GOT3 (cell line): ENCODE data around the gene PRDX3.

Experiments used
- DNase-seq: peaks from one replicate; lab custom pipeline; 2025; ENCODE audit warnings: mixed read lengths; lab: John Stamatoyannopoulos, UW

PRDX3 gene

DNA sequence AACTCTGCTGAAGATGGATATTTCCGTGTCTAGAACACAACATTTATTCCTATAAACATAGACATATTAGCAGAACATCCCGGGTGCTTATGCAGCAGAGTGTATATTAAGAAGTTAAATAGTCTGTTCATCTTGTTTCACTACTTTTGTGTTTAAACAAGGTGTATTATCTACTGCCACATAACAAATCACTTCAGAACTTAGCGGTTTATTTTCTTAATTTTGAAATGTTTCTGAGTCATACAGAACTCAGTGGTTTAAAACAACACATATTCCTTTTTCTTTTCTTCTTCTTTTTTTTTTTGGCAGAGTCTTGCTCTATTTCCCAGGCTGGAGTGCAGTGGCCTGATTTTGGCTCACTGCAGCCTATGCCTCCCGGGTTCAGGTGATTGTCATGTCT, 48.9 kb downstream of the PRDX3 start:
- no peak for DNase-seq

DNA sequence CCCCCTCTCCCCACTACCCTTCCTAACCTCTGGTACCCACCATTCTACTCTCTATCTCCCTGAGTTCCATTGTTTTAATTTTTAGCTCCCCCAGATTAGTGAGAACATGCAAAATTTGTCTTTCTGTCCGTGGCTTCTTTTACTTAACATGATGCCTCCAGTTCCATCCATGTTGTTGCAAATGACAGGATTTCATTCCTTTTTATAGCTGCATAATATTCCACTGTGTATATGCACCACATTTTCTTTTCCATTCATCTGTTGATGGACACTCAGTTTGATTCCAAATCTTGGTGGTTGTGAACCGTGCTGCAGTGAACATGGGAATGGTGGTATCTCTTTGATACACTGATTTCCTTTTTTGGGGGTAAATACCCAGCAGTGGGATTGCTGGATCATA, 52.7 kb downstream of the PRDX3 start:
- DNase-seq, result no peak

GRCh38 chr10:119120875-119121274, 57.7 kb downstream of the PRDX3 start:
- no peak for DNase-seq

DNA sequence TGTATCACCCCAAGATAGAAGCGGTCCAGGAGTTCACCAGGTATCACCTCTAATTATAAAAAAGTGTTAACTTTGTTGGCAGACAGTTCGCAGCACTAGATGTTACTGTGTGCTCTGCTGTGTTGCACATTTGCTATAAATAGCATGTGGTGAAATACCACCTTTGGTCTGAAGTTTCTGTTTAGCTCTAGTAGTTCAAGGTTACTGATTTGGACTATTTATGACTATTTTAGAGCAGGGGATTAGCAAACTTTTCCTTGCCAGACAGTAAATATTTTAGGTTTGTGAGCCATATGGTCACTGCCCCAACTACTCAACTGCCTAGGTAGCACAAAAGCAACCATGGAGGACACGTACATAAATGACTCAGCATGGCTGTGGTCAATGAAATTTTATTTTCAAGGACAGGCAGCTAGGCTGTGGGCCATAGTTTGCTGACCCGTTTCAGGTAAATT, 58.2 kb downstream of the PRDX3 start:
- DNase-seq, result no peak

DNA sequence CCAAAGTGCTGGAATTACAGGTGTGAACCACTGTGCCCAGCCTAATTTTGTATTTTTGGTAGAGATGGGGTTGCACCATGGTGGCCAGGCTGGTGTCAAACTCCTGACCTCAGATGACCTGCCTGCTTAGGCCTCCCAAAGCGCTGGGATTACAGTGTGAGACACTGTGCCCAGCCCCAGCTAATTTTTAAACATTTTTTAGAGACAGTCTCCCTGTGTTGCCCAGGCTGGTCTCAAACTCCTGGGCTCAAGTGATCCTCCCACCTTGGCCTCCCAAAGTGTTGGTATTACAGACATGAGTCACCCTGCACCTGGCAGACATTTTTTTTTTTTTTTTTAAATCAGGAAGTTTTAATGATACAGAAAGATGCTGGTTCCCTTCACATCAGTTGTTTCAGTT, 59.2 kb downstream of the PRDX3 start:
- DNase-seq, result no peak

DNA sequence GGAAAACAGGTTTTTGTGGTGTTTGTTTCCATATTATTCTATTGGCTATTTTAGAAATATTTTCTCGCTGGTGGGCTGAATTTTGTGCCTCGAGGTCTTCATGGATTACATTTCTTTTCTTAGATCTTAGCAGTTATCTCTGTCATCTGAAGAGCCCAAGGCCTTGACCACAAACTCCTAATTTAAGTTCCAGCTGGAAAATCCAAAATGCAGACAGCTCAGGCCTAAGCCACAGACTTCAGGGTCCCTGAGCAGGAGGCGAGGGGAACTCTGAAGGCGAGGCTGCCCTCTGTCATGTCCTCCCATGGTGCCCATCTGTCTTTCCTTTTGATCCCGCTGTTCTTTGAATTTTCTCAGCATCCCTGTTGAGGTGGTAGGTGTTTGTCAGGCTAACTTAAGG, 60.4 kb downstream of the PRDX3 start:
- DNase-seq, result no peak
